Aorta (tissue), 5 donors: ENCODE data around the gene SETD9. TPM values are rescaled to one million over a fixed set of nuclear protein-coding genes. Genes with fewer than 3 reads are reported as not detected.

Source experiments
- ATAC-seq: fragments of 200-7000 bp; cut with Tn5 transposase; one replicate; pipeline ENCODE4 v1.9.1; 2022; ENCODE audit warnings: moderate library complexity; ENCODE audit not compliant: low FRiP score
- DNase-seq, 2 donors: peaks; one replicate each; pipeline ENCODE4 v3.0.0-alpha.2; 2020
- H3K27ac ChIP-seq, 2 donors: one replicate each; pipeline ENCODE4 v1.5.1; 2013; ENCODE audit warnings: low read length in 2 of 2, mild to moderate bottlenecking in 2 of 2, moderate library complexity in 2 of 2, control low read depth in 1 of 2, inconsistent platforms in 1 of 2, low read depth in 1 of 2
- H3K27me3 ChIP-seq, 2 donors: one replicate each; pipeline ENCODE4 v1.6.1; 2013; ENCODE audit warnings: control low read depth in 1 of 2, low read length in 1 of 2, mild to moderate bottlenecking in 1 of 2, moderate library complexity in 1 of 2; ENCODE audit not compliant: insufficient read depth in 2 of 2, control insufficient read depth in 1 of 2
- H3K36me3 ChIP-seq, 2 donors: one replicate each; pipeline ENCODE4 v1.6.1; 2013; ENCODE audit warnings: control low read depth in 1 of 2, low read length in 1 of 2, mild to moderate bottlenecking in 1 of 2; ENCODE audit not compliant: insufficient read depth in 2 of 2, control insufficient read depth in 1 of 2
- H3K4me1 ChIP-seq, 2 donors: one replicate each; pipeline ENCODE4 v1.6.1; 2013; ENCODE audit warnings: low read length in 2 of 2, control low read depth in 1 of 2, mild to moderate bottlenecking in 1 of 2, moderate library complexity in 1 of 2; ENCODE audit not compliant: insufficient read depth in 2 of 2, control insufficient read depth in 1 of 2
- H3K4me3 ChIP-seq, 2 donors: one replicate each; pipeline ENCODE4 v1.5.1; 2013; ENCODE audit warnings: low read length in 2 of 2, control low read depth in 1 of 2, mild to moderate bottlenecking in 1 of 2
- H3K9me3 ChIP-seq: one replicate; pipeline ENCODE4 v1.6.1; 2013; ENCODE audit warnings: mild to moderate bottlenecking, low read length; ENCODE audit not compliant: control insufficient read depth
- WGBS, 2 donors: extraction: QIAGEN DNeasy Blood & Tissue Kit; methylation state at CpG; one replicate each; pipeline ENCODE4 v1.1.7; 2013; 5-methylcytosine and 5-hydroxymethylcytosine counted together
- intact Hi-C, 2 donors: fragments of 100-400 bp; cut with DNase I; formaldehyde crosslinking; loops; one replicate each; pipeline versions ENCODE4 v1.14.2 to v1.15.0; 2022
- long read RNA-seq, 2 donors: library from polyadenylated mRNA; unstranded; transcript quantifications; one replicate each; pipeline ENCODE4 v2.0.0, GENCODE V29; 2020 to 2021
- polyA plus RNA-seq, 2 donors: library from polyadenylated mRNA; stranded (reverse); fragments of 200-250 nt; gene quantifications; one replicate each; pipeline ENCODE4 v1.2.3, GENCODE V29; 2013
- total RNA-seq, 2 donors: library from RNA; stranded (reverse); fragmentation: NEBNext Ultra II Directional; extraction: Animal tissue kit (Norgen Biotek cat#: 25700); gene quantifications; one replicate each; pipeline ENCODE4 v1.2.1, GENCODE V29; 2021
- donor health status: healthy with polysubstance abuse.
- donor health status: Bipolar disorder and iron deficiency.
- donor health status: DM: no; HTN: no; CAD: no.
- donor health status: DM: no; HTN: no; CAD: no.
- donor health status: DM: yes; HTN: yes; CAD: no.

SETD9 gene, protein sequence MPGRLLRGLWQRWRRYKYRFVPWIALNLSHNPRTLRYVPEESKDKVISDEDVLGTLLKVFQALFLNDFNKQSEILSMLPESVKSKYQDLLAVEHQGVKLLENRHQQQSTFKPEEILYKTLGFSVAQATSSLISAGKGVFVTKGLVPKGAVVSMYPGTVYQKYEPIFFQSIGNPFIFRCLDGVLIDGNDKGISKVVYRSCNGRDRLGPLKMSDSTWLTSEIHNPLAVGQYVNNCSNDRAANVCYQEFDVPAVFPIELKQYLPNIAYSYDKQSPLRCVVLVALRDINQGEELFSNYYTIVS
- total RNA-seq (1 to 10 TPM; 8.1 to 8.6 TPM), polyA plus RNA-seq (10 to 100 TPM in 1 of 2 donors, 1 to 10 TPM in 1; 9.1 to 11.1 TPM)
- long read RNA-seq, donor 1, transcript SETD9-201 (6 exons, 1,619 nt) = major isoform, 6 of 12 reads
- long read RNA-seq, donor 1, partial matches to known transcripts = 0 of 12 reads
- long read RNA-seq, donor 1, other reads (novel, unspliced or antisense) = 2 of 12 reads
- long read RNA-seq, donor 2, partial matches to known transcripts = 0 of 5 reads
- long read RNA-seq, donor 2, other reads (novel, unspliced or antisense) = 1 of 5 reads

DNA sequence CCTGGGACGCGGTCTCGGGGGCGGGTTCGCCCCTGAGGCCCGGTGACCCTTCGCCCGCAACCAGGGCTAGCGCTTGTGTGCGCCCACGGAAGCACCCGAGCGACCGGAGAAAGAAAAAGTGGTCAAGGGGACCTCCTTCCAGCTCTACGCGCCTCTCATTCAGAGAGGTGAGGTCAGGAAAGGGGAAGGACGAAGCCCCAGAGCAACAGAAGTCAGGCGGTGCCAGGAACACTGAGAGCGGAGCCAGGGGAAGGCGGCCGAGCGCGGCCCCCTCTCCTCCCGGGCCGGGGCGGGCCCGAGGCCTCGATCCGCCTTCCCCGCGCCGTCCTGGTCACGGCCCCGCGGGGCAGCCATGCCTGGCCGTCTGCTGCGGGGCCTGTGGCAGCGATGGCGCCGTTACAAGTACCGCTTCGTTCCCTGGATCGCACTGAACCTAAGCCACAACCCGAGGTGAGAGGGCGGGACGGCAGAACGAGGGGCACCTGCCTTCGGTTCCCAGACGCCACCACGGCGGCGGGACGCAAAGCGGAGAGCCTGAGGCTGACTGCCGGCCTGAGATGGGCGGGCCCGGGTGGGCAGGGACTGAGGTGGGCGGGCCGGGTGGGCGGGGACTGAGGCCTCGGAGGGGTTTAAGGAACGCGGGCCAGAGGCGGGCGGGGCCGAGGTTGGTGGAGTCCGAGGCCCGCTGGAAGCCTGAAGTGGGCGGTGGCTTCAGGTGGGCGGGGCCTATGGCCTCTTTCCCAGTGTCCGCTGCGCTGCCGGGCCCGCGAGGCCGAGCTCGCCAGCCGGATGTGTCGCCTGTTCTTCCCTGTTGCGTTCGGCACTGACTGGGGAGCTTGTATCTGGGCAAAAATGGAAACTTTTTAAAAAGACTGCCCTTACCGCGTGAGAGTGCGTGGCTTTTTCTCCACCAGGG, at the start of gene SETD9:
TSS of gene SETD9 (plus strand) at position 303 of the 916 bp plus-strand sequence. CDS start at position 353, 50 bp downstream.
- Histone ChIP-seq H3K4me3 (peak within 1 kb of the TSS; percentile 65 to 70), H3K9me3 (no peaks in the 10 kb centered on the region), H3K36me3 (no peaks in the 10 kb centered on the region), H3K27ac (peak within 1 kb of the TSS; percentile 38 to 96), H3K4me1 (no peaks in the 10 kb centered on the region), H3K27me3 (no peaks in the 10 kb centered on the region)
- WGBS, 2 donors = 0% methylated on average over 47 to 84 of the region's 84 CpGs
- intact Hi-C loops = loop anchor here (1.0 to 5.0 kb wide), 3 partner anchors 41 to 263 kb away; partner anchors contain the start of gene MIER3 (in 1 of the 2)
- peak; percentile 99 for ATAC-seq
- peak; percentile 99 to 100 for DNase-seq

DNA sequence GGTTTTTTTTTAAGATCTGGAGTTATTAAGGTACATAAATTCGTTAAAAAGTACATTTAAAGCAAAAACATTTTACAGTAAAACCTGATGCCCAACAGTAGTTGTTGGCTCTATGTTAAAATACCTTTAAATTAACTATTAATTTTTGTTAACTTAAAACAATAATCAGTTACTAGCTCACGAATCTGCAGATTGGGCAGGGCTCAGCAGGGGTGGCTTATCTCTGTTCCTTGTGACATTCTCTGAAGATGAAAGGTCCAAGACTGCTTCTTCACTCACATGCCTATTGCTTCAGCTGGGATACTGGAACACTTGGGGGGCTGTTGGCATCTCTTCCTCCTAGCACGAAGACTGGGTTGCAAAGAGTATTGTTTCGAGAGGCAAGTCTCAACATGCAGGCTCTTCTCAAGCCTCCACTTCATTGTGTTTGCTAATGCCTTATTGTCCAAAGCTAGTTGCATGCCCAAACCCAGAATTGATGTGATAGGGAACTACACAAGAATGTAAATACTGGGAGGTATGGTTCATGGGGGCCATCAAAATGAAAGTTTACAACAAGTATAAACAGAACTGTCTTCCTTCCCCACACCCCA, 47.4 kb upstream of the SETD9 start:
- no peaks in the 10 kb centered on the region for H3K27me3 ChIP-seq
- 94 to 95% methylated on average over 4 of the region's 4 CpGs for WGBS, 2 donors
- H3K4me1 ChIP-seq = no peaks in the 10 kb centered on the region
- no peak for DNase-seq
- no peak overlapping the region for H3K27ac ChIP-seq
- no peak for ATAC-seq
- H3K4me3 ChIP-seq = no peak overlapping the region
- H3K9me3 ChIP-seq = no peaks in the 10 kb centered on the region
- intact Hi-C loops = no loop called here
- H3K36me3 ChIP-seq = peaks cover 3% of the 10 kb centered on the region in 2 donors

DNA sequence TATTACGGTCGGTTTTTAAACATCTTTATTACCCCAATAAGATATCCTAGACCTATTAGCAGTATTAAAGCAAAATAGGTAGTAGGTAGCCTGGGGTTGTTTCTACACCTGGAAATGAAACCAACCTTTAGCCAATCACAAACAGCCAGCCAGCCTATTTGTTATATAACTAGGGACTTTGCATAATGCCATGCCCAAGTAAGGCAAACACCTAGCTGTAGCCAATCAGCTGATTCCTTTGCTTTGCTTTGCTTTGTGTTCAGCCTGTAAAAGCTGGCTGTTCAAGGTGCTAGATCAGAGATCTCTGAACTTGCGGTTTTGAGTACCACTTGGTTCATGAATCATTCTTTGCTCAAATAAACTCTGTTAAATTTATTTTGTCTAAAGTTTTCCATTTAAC, 46.5 kb upstream of the SETD9 start:
- no peak for ATAC-seq
- DNase-seq = no peak
- Histone ChIP-seq H3K27ac (no peak overlapping the region), H3K36me3 (peaks cover 3% of the 10 kb centered on the region in 2 donors), H3K4me1 (no peaks in the 10 kb centered on the region), H3K27me3 (no peaks in the 10 kb centered on the region), H3K4me3 (no peak overlapping the region), H3K9me3 (no peaks in the 10 kb centered on the region)
- intact Hi-C loops = no loop called here
- 92 to 97% methylated on average over 3 of the region's 3 CpGs for WGBS, 2 donors

DNA sequence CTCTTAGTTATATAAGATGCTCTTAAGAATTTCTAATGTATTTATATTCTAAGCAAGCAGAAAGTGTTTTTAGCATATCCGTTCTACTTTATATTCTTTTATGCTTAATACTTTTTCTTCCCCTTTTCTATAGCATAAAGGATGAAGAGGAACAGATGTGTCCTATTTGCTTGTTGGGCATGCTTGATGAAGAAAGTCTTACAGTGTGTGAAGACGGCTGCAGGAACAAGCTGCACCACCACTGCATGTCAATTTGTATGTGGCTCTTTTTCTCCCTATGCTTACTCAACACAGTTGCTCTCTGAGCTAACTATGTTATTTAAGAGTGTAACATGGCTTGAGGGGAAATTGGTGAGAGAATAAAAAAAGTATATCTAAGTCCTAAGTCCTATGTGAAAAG, 37.6 kb upstream of the SETD9 start:
- no peak for DNase-seq
- Histone ChIP-seq H3K27me3 (no peaks in the 10 kb centered on the region), H3K36me3 (peaks cover 0 to 4% of the 10 kb centered on the region in 2 donors), H3K27ac (no peak overlapping the region), H3K9me3 (no peaks in the 10 kb centered on the region), H3K4me1 (no peaks in the 10 kb centered on the region), H3K4me3 (no peak overlapping the region)
- intact Hi-C loops = no loop called here
- ATAC-seq = no peak
- 83 to 85% methylated on average over 2 of the region's 2 CpGs for WGBS, 2 donors

DNA sequence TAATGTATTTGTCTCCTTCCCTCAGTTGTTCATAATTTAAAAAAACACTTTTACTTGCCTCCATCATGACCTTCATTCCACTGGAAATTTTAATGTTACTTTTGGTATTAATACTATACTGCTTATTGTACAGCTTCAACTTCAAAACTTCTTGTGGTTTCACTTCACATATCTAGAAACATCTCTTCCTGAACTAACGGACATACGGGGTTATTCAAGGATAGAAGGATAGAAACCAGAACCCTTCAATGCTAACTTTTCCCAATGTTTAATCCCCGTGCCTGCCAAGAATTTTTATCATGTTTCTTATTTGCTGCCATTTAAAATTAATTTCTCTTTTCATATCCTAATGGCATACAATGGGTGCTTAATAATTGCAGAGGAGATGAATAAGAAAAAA, 36.3 kb upstream of the SETD9 start:
- WGBS, 2 donors = 74 to 76% methylated on average over 3 of the region's 3 CpGs
- no peak for ATAC-seq
- intact Hi-C loops = no loop called here
- Histone ChIP-seq H3K9me3 (no peaks in the 10 kb centered on the region), H3K4me1 (no peaks in the 10 kb centered on the region), H3K27me3 (no peaks in the 10 kb centered on the region), H3K27ac (no peak overlapping the region), H3K4me3 (no peak overlapping the region), H3K36me3 (peaks cover 0 to 4% of the 10 kb centered on the region in 2 donors)
- no peak for DNase-seq

DNA sequence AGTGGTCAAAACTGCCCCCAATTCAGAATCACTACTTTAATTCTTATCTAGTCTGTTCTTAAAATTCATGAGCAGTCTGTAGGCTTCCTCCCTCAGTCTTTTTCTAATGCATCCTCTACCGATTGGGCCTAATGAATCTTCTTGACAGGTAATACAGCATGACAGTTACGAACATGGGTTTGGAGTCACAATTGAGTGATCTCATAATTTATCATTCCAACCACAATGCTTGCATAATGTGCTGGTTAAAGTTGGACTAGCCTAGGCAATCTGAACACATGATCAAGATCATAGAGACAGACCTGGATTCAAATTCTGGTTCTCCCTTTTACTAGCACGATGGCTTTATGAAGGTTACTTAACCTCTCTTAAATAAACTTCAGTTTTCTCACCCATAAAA, 33.1 kb upstream of the SETD9 start:
- H3K36me3 ChIP-seq = peaks cover 0 to 4% of the 10 kb centered on the region in 2 donors
- intact Hi-C loops = no loop called here
- WGBS, 2 donors = 60 to 78% methylated on average over 3 of the region's 3 CpGs
- no peaks in the 10 kb centered on the region for H3K27me3 ChIP-seq
- H3K27ac ChIP-seq = no peak overlapping the region
- no peak overlapping the region for H3K4me3 ChIP-seq
- H3K4me1 ChIP-seq = no peaks in the 10 kb centered on the region
- H3K9me3 ChIP-seq = no peaks in the 10 kb centered on the region
- DNase-seq = no peak
- ATAC-seq = no peak

DNA sequence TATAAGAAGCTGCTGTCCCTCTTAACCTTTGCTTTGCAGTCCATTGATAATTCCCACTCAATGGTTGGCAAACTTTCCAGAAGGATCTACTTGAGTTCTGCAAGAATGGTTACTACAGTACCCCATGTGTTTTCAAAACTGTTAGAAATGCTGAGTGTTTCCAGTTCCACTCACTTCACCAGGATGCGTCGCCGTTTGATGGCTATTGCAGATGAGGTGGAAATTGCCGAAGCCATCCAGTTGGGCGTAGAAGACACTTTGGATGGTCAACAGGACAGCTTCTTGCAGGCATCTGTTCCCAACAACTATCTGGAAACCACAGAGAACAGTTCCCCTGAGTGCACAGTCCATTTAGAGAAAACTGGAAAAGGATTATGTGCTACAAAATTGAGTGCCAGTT, 27.8 kb upstream of the SETD9 start:
- Histone ChIP-seq H3K36me3 (peaks cover 10% of the 10 kb centered on the region in 2 donors), H3K27me3 (no peaks in the 10 kb centered on the region), H3K27ac (no peak overlapping the region), H3K4me3 (no peak overlapping the region), H3K4me1 (no peaks in the 10 kb centered on the region), H3K9me3 (no peaks in the 10 kb centered on the region)
- DNase-seq (no peak), ATAC-seq (no peak)
- intact Hi-C loops = no loop called here
- 94 to 96% methylated on average over 5 of the region's 5 CpGs for WGBS, 2 donors

DNA sequence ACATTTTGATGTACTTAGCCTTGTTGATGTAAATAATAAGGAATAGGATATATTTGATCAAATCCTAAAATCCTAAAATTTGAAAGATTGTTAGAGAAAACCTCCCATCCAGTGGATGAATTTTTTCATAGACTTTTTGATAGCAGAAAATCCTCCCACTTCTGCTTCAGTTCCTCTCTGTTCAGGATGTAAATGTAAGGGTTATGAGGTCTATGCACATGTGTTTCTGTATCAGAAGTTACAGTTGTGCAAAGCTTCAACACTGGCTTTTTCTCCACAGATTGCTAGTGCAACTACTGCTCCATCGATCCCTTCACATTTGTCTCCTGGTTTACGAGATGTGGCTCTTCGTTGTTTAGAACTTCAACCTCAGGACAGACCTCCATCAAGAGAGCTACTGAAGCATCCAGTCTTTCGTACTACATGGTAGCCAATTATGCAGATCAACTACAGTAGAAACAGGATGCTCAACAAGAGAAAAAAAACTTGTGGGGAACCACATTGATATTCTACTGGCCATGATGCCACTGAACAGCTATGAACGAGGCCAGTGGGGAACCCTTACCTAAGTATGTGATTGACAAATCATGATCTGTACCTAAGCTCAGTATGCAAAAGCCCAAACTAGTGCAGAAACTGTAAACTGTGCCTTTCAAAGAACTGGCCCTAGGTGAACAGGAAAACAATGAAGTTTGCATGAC, 16.0 kb upstream of the SETD9 start:
- no peak for DNase-seq
- H3K4me1 ChIP-seq = no peaks in the 10 kb centered on the region
- no peak overlapping the region for H3K4me3 ChIP-seq
- 93% methylated on average over 5 of the region's 5 CpGs for WGBS, 2 donors
- ATAC-seq = no peak
- no peaks in the 10 kb centered on the region for H3K27me3 ChIP-seq
- no peaks in the 10 kb centered on the region for H3K36me3 ChIP-seq
- H3K27ac ChIP-seq = no peak overlapping the region
- intact Hi-C loops = no loop called here
- H3K9me3 ChIP-seq = no peaks in the 10 kb centered on the region
